ENCODE results near the gene SUGCT.

DNA sequence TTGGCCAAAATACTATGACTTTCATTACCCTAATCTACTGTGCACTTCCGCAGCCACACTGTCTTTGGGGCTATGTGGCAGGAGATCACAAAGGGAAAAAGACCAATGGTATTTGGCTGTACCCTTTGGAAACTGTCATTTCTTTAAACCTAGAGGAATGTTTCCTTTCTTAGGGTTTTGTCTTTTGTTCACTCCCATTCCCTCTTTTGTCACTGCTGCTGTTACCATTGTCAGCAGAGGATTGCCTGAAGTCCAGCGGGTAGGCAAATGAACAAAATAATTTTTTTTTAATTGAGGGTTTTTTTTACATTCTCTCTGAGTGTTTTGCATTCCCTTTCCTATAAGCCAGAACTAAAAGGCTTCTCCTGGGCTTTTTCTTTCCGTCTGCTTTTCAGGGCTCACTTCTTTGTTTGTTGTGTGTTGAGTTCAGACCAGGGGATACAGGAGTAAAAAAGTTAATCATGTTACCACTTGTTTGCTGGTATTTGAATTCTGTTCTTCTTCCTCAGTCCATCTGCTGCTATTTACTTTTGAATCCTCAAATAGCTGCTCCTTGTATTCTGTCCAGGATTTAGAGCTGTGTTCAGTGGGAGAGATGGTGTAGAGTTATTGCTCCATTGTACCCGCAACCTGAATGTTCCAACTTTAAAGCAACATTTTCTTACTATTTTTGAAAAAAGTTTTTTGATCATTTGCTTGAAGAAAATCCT, 374.6 kb downstream of the SUGCT start:
- TF ChIP-seq POLR2A (IDR thresholded peaks at IDR 0.05) = no peak
- no peak for TF ChIP-seq CTCF (IDR thresholded peaks at IDR 0.05)
- no peak for TF ChIP-seq EP300 (IDR thresholded peaks at IDR 0.05)
